ENCODE measurements around the gene GPALPP1. TPM values are rescaled to one million over a fixed set of nuclear protein-coding genes. Genes with fewer than 3 reads are reported as not detected.
A peak's percentile ranks its signal among the peaks of the same experiment; 100 is the strongest.
"Not testable (repeated sequence)": the region's sequence is repeated elsewhere in the genome, so short reads cannot be mapped to it uniquely, and the experiment has no call there.

The GPALPP1 gene
- total and polyA plus RNA-seq, 5 experiments from 2014 or later, result 13.5 to 41.2 (median 23.5) TPM

DNA sequence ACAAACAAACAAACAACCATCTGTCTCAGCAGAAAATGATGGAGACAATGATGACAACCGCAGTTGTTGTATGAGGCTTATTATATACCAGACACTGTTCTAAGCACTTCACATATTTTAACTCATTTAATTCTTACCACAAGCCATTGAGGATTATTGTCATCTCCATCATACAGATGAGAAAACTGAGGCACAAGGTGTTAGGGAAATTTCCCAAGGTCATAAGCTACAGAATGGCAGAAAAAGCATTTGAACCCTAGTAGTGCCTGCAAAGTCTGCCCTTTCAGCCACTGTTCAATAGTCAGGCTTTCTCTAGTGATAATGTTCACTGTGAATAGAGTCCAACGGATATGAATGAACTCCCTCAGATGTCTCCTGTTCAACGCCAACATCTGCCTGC is 60.1 kb downstream of the GPALPP1 start:
- Mint-ChIP-seq H3K36me3 (no peaks in the 10 kb centered on the region), H3K4me1 (peaks cover 4 to 15% (median 7%) of the 10 kb centered on the region in 4 donors), H3K27me3 (peaks cover 0 to 13% (median 6%) of the 10 kb centered on the region in 5 donors), H3K9me3 (no peaks in the 10 kb centered on the region), H3K27ac (no peak overlapping the region), H3K4me3 (no peak overlapping the region)
- POLR2A ChIA-PET, result no interaction called here
- DNase-seq (no peak), ATAC-seq (no peak)

DNA sequence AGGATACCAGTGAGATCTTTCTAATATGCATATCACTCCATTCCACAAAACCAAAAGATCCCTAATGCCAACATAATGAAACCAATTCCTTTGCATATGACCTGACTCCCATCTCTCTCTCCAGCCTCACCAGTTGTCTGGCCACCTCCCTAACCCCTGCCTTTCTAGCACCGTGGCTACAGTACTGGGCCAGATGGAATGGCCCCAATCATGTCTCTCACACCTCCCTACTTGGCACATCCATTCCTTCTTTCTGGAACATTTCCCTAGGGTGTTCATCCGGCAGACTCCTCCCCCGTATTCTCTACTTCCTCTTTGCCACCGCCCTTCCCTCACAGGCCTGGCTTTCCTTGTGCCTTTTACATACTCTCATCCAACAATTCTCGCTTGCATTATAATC is 62.0 kb downstream of the GPALPP1 start:
- no peak for DNase-seq
- peaks cover 4 to 23% (median 7%) of the 10 kb centered on the region in 4 donors for H3K4me1 Mint-ChIP-seq
- H3K9me3 Mint-ChIP-seq, result no peaks in the 10 kb centered on the region
- ATAC-seq, result no peak
- H3K4me3 Mint-ChIP-seq, result no peak overlapping the region
- POLR2A ChIA-PET, result no interaction called here
- peak overlapping the region in 2 of 10 donors; percentile 17 to 55 for H3K27ac Mint-ChIP-seq
- H3K27me3 Mint-ChIP-seq, result peaks cover 0 to 10% (median 6%) of the 10 kb centered on the region in 5 donors
- H3K36me3 Mint-ChIP-seq, result no peaks in the 10 kb centered on the region

DNA sequence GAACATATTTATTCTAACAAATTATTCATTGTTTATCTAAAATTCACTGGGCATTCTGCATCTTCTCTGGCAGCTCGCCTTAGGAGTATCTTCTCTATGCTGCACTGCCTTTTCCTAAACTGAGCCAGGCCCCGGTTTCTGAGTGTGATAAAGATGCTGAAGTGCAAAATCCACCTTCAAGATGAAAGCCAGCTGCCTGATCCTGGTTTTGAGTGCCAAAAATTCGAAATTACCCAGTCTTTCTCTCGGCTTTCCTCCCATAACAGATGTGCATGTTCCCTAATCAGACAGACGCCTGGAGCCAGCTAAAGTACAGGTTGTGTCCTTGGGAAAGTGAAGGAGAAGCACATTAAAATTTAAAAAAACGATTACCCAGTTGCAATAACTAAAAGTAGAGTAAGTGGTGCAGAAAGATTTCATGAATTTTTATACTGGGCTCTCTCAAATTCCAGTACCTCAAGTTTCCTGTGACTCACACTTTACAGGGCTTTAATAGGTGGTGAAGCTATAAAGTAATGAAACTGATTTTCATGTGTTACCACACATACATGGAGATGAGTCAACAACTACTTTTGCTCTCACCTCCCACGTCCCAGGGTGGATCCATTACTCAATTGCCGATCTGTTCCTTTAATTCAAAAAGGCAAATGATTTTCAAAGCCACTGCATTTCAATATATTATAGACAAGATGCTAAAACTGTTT is 66.0 kb downstream of the GPALPP1 start:
- Mint-ChIP-seq H3K27me3 (peaks cover 2 to 7% (median 6%) of the 10 kb centered on the region in 5 donors), H3K36me3 (no peaks in the 10 kb centered on the region), H3K27ac (no peak overlapping the region), H3K4me1 (peaks cover 0 to 10% (median 0%) of the 10 kb centered on the region in 4 donors), H3K9me3 (no peaks in the 10 kb centered on the region), H3K4me3 (no peak overlapping the region)
- DNase-seq, result no peak
- POLR2A ChIA-PET, result no interaction called here
- ATAC-seq, result no peak

DNA sequence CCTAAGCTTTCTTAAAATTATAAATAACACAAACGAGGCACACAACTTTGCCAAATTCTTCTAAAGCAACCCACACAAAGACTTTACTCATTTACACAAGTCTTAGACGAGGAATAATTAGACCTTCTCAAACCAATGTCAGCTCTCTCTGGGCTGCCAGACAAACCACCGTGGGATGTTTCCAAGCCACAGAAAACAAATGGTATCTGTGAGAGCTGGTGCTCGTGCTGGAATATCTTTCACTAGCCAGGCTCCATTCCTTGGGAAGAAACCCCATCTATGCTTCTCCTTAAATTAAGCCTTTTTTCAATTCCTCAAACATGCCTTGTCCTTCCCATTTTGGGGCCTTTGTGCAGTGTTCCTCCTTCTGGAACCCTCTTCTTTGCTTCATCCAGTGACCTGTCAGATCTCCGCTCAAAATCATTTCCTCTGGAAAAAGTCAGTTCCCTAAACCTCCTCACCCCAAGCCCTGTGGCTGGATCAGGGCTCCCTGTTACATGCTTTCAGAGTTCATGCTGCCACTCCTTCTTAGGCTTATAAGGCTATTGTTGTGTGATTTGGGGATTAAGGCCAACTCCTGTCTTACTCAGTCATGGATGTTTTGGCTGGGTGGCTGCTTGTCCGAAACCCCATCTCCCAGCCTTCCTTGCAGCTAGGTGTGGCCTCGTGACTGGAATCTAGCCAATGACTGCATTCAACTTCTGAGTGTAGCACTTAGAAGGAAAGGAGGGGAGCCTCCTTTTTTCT is 66.7 kb downstream of the GPALPP1 start:
- Mint-ChIP-seq H3K4me3 (no peak overlapping the region), H3K27ac (peak overlapping the region in 1 of 10 donors; percentile 14), H3K4me1 (peaks cover 0 to 10% (median 0%) of the 10 kb centered on the region in 4 donors), H3K9me3 (no peaks in the 10 kb centered on the region), H3K27me3 (peaks cover 2 to 10% (median 4%) of the 10 kb centered on the region in 5 donors), H3K36me3 (no peaks in the 10 kb centered on the region)
- DNase-seq (no peak), ATAC-seq (no peak)
- POLR2A ChIA-PET, result no interaction called here

DNA sequence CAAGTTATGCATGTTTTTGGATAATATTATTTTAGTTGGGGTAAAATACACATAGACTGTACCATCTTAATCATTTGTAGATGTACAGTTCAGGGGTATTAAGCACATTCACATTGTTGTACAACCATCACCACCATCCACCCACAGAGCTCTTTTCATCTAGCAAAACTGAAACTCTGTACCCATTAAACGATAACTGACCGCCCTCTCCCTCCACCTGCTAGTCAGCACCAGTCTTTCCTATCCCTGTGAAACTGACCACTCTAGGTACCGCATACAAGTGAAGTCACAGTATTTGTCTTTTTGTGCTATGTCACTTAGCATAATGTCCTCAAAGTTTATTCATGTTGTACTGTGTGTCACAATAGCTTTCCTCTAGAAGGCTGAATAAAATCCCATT is 70.7 kb downstream of the GPALPP1 start:
- H3K4me3 Mint-ChIP-seq, result no peak overlapping the region
- no peaks in the 10 kb centered on the region for H3K36me3 Mint-ChIP-seq
- peaks cover 3 to 11% (median 5%) of the 10 kb centered on the region in 5 donors for H3K27me3 Mint-ChIP-seq
- no peak overlapping the region for H3K27ac Mint-ChIP-seq
- peaks cover 0 to 10% (median 0%) of the 10 kb centered on the region in 4 donors for H3K4me1 Mint-ChIP-seq
- ATAC-seq, result no peak
- H3K9me3 Mint-ChIP-seq, result no peaks in the 10 kb centered on the region
- DNase-seq, result no peak
- POLR2A ChIA-PET, result no interaction called here

DNA sequence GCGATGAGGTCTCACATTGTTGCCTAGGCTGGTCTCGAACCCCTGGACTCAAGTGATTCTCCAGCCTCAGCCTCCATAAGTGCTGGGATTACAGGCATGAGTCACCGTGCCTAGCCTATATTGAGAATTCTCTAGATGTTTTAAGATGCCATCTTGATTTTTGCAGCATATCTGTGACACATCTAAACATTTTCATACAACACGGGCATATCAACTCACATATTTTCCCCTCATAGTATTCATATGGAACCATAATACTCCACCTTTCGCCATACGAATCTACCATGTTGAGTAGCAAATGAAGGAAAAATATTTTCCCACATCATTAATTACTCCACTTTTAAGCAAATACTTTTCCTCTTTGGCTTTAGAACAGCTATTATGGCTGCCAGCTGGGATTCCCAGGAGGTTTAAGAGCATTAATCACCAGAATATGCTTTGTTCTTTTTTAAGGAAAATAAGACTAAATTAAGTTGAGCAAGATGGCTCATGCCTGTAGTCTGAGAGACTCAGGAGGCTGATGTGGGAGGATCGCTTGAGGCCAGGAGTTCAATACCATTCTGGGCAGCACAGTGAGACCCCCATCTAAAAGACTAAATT is 74.0 kb downstream of the GPALPP1 start:
- Mint-ChIP-seq H3K9me3 (no peaks in the 10 kb centered on the region), H3K27me3 (peaks cover 5 to 20% (median 7%) of the 10 kb centered on the region in 5 donors), H3K4me1 (peaks cover 0 to 2% (median 0%) of the 10 kb centered on the region in 4 donors), H3K36me3 (no peaks in the 10 kb centered on the region), H3K27ac (no peak overlapping the region), H3K4me3 (no peak overlapping the region)
- POLR2A ChIA-PET, result no interaction called here
- DNase-seq, result no peak
- ATAC-seq, result no peak

DNA sequence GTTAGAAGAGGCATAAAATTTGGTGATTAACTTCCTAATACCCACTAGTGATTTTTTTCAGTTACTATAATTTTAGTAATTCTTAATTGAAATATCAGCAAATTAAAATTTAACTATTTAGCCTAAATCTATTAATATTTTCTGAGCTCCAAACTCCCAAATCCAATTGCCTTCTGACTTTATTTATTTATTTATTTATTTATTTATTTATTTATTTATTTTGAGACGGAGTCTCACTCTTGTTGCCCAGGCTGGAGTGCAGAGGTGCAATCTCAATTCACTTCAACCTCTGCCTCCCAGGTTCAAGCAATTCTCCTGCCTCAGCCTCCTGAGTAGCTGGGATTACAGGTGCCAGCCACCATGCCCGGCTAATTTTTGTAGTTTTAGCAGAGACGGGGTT is 74.6 kb downstream of the GPALPP1 start:
- H3K4me3 Mint-ChIP-seq, H3K9me3 Mint-ChIP-seq, POLR2A ChIA-PET, H3K36me3 Mint-ChIP-seq, ATAC-seq, H3K4me1 Mint-ChIP-seq, H3K27ac Mint-ChIP-seq, DNase-seq: not testable (repeated sequence)
- peaks cover 5 to 20% (median 11%) of the 10 kb centered on the region in 5 donors for H3K27me3 Mint-ChIP-seq

DNA sequence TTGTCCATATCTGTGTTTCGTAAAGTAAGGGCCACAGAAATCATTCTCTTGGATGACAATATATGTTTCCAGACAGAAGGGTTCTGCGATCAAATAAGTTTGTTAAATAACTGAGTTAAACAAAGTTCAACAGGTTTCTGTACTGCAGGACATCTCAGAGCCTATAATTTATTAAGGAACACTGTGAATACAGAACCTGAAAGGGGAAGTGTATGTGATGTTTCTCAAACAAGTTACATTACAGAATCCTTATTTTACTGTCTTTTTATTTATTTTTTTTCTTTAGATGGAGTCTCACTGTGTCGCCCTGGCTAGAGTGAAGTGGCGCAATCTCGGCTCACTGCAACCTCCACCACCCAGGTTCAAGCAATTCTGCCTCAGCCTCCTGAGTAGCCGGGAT is 75.6 kb downstream of the GPALPP1 start:
- Mint-ChIP-seq H3K4me3 (no peak overlapping the region), H3K27ac (no peak overlapping the region)

DNA sequence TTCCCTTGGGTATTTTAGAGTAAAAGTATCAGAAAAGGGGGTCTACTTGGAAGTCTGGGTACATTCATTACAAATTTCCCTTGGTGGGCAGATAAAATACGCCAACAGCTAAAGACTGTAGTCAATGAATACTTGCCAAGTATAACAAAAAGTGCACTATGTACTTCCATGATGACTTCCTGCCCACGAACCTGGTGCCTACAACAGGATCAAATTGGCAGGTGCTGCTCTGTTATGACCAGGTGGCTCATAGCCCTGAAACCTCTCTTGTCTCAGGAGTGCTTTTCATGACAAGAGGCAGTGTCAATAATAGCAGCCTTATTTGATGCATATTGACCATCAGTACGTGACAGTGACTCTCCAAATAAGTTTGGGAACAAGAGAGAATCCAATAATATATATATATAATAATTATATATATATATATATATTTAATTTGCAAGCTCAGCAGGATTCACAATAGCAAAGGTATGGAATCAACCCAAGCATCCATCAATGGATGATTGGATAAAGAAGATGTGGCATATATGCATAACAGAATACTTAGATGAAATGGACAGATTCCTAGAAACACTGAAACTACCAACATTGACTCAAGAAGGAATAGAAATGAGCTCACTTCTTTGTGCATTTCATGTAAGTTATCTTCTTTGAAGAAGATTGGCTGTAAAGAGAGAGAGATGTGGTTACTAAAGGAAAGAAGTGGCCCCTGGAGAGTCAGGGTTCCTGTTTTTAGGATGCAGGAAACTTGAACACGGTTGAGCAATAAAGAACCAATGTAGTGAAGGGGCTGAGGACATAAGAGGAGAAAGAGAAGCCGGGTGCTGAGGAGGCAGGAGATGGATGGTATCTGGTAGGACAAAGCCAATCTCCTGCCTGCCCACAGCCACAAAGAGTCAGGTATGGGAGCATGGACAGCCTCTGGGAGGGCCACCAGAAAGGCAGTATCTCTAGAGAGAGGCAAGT is 79.0 kb downstream of the GPALPP1 start:
- POLR2A ChIA-PET, result no interaction called here
- DNase-seq (no peak), ATAC-seq (no peak)
- Mint-ChIP-seq H3K4me3 (no peak overlapping the region), H3K27ac (no peak overlapping the region), H3K9me3 (no peaks in the 10 kb centered on the region), H3K4me1 (no peaks in the 10 kb centered on the region), H3K36me3 (no peaks in the 10 kb centered on the region), H3K27me3 (peaks cover 3 to 10% (median 6%) of the 10 kb centered on the region in 5 donors)

More for the DNA sequence above, 75.6 kb downstream of the GPALPP1 start:
- no peaks in the 10 kb centered on the region for H3K4me1 Mint-ChIP-seq
- POLR2A ChIA-PET, result no interaction called here
- ATAC-seq, result no peak
- H3K9me3 Mint-ChIP-seq, result no peaks in the 10 kb centered on the region
- no peaks in the 10 kb centered on the region for H3K36me3 Mint-ChIP-seq
- DNase-seq, result no peak
- peaks cover 5 to 18% (median 11%) of the 10 kb centered on the region in 5 donors for H3K27me3 Mint-ChIP-seq

DNA sequence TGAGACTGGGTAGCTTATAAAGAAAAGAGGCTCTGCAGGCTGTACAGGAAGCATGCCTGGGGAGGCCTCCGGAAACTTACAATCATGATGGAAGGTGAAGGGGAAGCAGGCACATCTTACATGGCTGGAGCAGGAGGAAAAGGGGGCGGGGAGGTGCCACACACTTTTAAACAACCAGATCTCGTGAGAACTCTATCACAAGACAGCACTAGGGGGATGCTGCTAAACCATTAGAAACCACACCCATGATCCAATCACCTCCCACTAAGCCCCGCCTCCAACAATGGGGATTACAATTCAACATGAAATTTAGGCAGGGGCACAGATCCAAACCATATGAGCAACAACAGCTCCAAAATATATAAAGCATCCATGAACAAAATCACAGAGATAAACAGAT is 84.5 kb downstream of the GPALPP1 start:
- no peak overlapping the region for H3K4me3 Mint-ChIP-seq
- H3K4me1 Mint-ChIP-seq, result peaks cover 0 to 7% (median 0%) of the 10 kb centered on the region in 4 donors
- POLR2A ChIA-PET, result no interaction called here
- H3K9me3 Mint-ChIP-seq, result no peaks in the 10 kb centered on the region
- DNase-seq (no peak), ATAC-seq (no peak)
- H3K36me3 Mint-ChIP-seq, result no peaks in the 10 kb centered on the region
- peaks cover 0 to 13% (median 3%) of the 10 kb centered on the region in 5 donors for H3K27me3 Mint-ChIP-seq
- H3K27ac Mint-ChIP-seq, result peak overlapping the region in 2 of 10 donors; percentile 35 to 71

DNA sequence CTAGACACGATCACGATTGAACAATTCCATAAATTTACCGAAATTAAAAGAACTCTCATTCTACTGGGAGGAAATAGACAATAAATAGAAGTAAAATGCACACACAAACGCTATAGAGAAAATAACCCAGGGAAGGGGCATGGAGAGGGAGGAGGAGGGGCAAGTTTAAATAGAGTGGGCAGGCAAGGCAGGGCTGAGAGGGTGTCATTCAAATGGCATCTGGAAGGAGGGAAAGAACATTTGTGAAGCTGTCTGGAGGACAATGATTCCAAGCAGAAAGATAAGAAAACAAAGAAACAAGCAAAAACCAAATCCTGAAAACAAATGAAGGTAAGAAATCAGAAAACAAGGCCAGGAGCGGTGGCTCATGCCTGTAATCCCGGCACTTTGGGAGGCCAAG is 85.4 kb downstream of the GPALPP1 start:
- Mint-ChIP-seq H3K27ac (peak overlapping the region in 1 of 10 donors; percentile 6), H3K36me3 (no peaks in the 10 kb centered on the region), H3K4me1 (peaks cover 0 to 7% (median 0%) of the 10 kb centered on the region in 4 donors), H3K4me3 (no peak overlapping the region), H3K27me3 (peaks cover 0 to 13% (median 3%) of the 10 kb centered on the region in 5 donors), H3K9me3 (no peaks in the 10 kb centered on the region)
- DNase-seq (no peak), ATAC-seq (no peak)
- POLR2A ChIA-PET, result no interaction called here

DNA sequence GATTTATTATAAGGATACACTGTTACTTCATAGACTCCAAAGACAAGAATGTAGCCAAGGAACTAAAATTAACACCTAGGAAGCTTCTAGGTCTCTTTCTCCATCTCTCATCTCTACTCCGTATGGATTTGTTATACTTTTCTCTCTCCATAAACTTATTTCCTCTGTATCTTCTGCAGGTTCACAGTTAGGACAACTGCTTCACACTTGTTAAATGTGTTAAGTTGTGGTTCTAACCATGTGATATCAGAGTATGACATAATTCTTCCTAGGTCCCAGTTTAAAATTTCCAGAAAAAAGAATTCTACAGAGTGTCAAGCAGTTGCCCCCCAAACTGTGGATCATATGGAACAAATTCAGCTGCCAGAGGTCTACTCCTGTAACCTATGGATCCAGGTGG is 88.7 kb downstream of the GPALPP1 start:
- H3K27me3 Mint-ChIP-seq, result peaks cover 0 to 13% (median 3%) of the 10 kb centered on the region in 5 donors
- ATAC-seq, result no peak
- no peak overlapping the region for H3K27ac Mint-ChIP-seq
- POLR2A ChIA-PET, result no interaction called here
- no peak for DNase-seq
- no peak overlapping the region for H3K4me3 Mint-ChIP-seq
- no peaks in the 10 kb centered on the region for H3K9me3 Mint-ChIP-seq
- H3K4me1 Mint-ChIP-seq, result peaks cover 0 to 7% (median 0%) of the 10 kb centered on the region in 4 donors
- no peaks in the 10 kb centered on the region for H3K36me3 Mint-ChIP-seq
